SK-N-MC (cell line): ENCODE results near the gene NELFCD.

Experiments
- EZH2 ChIP-seq: fragments of 200-600 bp; sonication (generic); IDR thresholded peaks from one replicate; pipeline ENCODE4 v1.6.1; 2017; ENCODE audit warnings: antibody characterized with exemption
- POLR2AphosphoS5 ChIP-seq: IDR thresholded peaks from 2 replicates; pipeline ENCODE4 v1.6.1; 2012; ENCODE audit warnings: mild to moderate bottlenecking, low read depth, low read length, borderline replicate concordance

DNA sequence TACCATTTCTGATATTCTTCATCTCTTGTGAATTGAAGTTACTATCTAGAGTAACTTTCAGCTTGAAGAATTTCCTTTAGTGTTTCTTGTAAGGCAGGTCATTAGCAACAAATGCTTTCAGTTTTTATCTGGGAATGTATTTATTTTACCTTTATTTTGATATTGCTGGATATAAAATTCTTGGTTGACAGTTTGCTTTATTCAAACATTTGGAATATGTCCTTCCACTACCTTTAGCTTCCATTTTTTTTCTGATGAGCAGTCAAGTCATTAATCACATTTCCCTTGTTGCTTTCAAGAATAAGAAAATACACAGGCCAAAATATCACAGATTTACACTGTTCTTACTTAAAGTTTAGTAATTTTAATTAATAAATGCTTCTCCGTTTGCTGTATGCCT, 5.7 kb upstream of the NELFCD start:
- TF ChIP-seq POLR2AphosphoS5, result no peak
- TF ChIP-seq EZH2, result no peak
